GM12875 (cell line): ENCODE measurements around the gene MXRA8.

ENCODE experiments used
- H3K4me3 ChIP-seq: one replicate; pipeline ENCODE4 v1.5.1; 2011; ENCODE audit warnings: low read depth, low read length, control low read depth
- TF ChIP-seq, protein P1 (sequence below): IDR thresholded peaks from 2 replicates; pipeline ENCODE4 v1.5.1; 2011; ENCODE audit warnings: low read depth, mild to moderate bottlenecking, control low read depth, inconsistent platforms, low read length, moderate library complexity, borderline replicate concordance; ENCODE audit not compliant: insufficient read depth

MXRA8 gene

DNA sequence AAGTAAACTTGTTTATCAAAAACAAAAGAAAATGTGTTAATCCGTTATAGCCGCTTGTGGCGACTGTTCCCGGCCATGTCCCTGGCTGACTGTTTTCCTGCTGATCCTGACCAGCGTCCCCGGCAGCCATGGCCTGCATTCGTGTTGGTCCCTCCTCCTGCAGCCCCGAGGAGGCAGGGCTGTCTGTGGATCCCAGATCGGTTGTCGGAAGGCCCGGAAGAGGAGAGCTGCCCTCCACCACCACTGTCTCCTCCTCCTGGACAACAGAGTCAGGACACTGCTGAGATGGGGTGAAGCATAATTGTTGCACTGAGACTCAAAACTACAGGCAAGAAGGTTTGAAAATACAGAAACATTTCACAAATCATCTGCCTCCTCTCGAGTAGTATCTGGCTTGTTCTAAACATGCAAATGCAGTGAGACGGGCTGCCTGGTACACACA lies 3.6 kb upstream of the MXRA8 start:
- H3K4me3 ChIP-seq, result no peak overlapping the region
- TF ChIP-seq, protein P1, sequence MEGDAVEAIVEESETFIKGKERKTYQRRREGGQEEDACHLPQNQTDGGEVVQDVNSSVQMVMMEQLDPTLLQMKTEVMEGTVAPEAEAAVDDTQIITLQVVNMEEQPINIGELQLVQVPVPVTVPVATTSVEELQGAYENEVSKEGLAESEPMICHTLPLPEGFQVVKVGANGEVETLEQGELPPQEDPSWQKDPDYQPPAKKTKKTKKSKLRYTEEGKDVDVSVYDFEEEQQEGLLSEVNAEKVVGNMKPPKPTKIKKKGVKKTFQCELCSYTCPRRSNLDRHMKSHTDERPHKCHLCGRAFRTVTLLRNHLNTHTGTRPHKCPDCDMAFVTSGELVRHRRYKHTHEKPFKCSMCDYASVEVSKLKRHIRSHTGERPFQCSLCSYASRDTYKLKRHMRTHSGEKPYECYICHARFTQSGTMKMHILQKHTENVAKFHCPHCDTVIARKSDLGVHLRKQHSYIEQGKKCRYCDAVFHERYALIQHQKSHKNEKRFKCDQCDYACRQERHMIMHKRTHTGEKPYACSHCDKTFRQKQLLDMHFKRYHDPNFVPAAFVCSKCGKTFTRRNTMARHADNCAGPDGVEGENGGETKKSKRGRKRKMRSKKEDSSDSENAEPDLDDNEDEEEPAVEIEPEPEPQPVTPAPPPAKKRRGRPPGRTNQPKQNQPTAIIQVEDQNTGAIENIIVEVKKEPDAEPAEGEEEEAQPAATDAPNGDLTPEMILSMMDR, result no peak

DNA sequence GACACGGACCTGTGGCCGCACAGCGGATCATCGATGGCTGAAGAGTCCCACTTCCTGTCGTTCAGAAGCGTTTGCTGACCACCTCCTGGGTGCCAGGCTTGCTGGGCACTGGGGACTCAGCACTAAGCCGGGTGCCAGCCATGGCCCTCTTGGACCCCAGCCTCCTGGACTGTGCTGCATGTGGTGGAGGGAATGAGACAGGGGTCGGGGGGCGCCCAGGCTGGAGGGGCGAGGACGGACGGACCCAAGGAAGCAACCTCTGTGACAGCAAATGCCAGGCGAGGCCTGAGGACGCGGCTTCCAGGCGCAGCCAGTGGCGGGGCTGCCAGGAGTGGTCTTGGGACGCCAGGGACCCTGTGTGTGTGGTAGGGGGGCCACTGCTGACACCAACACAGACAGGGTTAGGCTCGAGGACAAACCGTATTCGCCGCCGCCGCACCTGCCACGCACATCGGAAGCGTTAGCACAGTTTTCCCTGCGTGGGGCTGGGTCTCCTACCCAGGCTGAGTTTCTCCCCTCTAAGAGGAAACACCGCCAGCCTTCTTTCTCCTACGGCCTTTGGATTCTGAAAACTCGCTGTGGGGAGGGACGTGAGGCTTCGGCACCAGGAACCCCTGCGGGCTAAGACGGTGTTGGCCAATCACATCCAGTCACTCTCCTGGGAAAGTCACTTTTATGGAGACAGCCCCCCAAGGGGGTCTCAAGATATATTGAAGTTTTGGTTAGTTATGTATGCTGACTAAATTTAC lies 3.1 kb upstream of the MXRA8 start:
- no peak overlapping the region for H3K4me3 ChIP-seq
- TF ChIP-seq, protein P1, result no peak

DNA sequence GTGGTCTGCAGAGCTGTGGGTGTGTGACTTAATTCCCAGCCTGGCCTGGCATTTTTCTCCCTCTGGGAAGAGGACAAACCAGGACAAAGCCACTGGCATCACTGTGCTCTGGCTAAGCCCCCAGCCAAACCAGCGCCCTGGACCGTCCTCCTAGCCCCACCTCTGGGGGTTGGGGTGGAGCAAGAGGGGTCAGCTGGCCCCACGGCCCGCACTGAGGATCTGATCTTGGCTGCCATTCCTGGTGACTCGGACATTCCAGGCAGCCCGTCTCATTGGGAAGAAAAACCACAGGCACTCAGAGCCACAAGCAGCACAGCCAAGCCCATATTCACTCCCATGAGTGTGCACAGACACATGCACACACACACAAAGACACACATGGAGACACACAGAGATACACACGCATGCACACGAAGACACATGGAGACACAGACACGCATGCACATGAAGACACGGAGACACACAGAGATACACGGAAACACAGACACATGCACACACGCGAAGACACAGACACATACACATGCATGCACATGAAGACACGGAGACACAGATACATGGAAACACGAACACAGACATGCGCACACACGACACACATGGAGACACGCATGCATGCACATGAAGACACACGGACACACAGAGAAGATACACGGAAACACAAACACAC lies 2.3 kb upstream of the MXRA8 start:
- TF ChIP-seq, protein P1, result no peak
- H3K4me3 ChIP-seq, result no peak overlapping the region

DNA sequence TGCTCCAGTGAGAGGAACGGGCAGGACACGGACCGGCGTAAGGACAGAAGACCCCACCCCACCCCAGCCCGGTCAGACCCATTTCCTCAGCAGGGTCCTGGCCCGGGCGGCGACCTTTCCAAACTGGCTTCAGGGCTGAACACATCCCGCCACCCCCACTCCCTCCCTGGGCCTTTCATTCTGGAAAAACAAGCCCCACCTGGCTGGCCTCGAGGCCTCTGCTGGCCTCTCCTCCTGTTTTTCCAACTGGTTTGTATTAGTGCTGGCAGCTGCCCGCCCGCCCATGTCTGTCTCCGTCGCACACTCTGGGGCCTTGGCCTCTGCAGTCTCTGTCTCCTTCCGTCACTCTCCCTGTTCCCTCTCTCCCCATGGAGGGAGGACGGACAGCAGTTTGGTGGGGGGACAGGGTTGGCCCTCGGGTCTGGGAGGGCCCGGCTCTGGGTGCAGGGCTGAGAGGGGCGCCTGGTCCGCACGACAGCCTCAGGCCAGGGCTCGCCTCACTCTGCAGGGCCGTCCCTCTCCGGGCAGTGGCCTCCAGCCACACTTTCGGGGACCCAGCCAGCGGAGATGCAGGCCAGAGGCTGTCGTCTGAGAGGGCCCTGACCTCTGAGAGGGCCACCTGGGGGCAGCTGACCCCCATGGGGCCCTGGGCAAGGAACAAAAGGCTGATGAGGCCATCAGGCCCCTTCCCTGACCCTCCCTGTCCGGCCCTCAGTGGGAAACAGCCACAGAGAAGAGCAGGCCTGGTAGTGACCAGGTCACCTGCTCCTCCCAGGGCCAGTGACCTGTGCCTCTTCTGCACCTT lies 1.5 kb upstream of the MXRA8 start:
- H3K4me3 ChIP-seq, result no peak overlapping the region
- TF ChIP-seq, protein P1, result no peak

DNA sequence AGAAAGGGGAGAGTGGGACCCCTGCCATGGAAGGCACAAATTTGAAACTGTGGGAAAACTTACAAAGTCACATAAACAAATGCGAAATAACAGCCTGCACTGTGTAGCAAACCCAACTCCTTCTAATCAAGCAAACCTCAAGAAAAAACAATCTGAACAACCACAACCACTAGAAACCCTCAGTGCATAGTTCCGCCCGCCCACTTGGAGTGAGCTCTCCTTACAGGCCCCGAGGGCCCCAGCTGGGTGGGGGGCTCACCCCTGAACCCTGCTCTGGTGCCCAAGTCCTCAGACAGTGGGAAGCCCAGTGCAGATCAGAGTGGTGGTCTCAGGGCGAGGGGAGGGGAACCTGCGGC lies 931 bp upstream of the MXRA8 start:
- TF ChIP-seq, protein P1, result no peak
- H3K4me3 ChIP-seq, result no peak overlapping the region

DNA sequence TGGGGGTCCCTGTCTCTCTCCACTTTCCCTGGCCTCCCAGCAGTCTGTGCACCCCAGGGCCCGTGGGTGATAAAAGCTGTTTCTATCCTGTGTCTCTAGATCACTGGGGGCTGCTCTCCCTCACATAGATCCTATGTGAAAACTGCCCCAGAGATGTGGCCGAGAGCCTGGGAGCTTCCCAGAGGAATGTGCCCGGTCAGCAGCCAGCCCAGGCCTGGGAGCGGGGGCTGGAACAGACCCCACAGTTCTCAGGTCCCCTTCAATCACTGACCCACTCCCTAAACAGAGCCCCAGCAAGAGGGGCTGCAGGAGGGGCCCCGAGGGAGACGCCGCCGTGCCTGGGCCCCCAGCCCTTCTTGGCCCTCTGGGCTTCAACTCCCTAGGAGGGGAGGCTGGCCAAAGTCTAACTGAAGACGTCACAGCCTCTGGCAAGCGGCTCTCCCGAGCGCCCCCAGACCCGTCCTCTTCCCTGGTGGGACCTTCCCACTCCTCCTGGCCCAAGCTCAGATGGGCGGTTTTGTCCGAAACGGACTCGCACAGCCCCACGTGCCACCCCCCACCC lies 403 bp downstream of the MXRA8 start:
- TF ChIP-seq, protein P1, result no peak
- no peak overlapping the region for H3K4me3 ChIP-seq
